Uterus (tissue), 4 donors: Measurements from ENCODE around the gene CTCF. TPM values are rescaled to one million over a fixed set of nuclear protein-coding genes. Genes with fewer than 3 reads are reported as not detected.

Experiments used
- DNase-seq, 2 donors: peaks; one replicate each; pipeline ENCODE4 v3.0.0-alpha.2; 2019 to 2020
- H3K27ac ChIP-seq, 2 donors: fragments of 200-600 bp; sonication (generic); 1 replicate in 1 of 2; 2 replicates in 1 of 2; pipeline ENCODE4 v1.5.1; 2016 to 2018
- H3K27me3 ChIP-seq, 2 donors: fragments of 200-600 bp; sonication (generic); one replicate each; pipeline ENCODE4 v1.5.1; 2018 to 2019; ENCODE audit warnings: control low read depth in 1 of 2
- H3K36me3 ChIP-seq, 2 donors: fragments of 200-600 bp; sonication (generic); one replicate each; pipeline ENCODE4 v1.5.1; 2019; ENCODE audit warnings: control low read depth in 1 of 2
- H3K4me1 ChIP-seq, 2 donors: fragments of 200-600 bp; sonication (generic); one replicate each; pipeline ENCODE4 v1.5.1; 2018 to 2019; ENCODE audit warnings: control low read depth in 1 of 2
- H3K4me3 ChIP-seq, 2 donors: fragments of 200-600 bp; sonication (generic); 1 replicate in 1 of 2; 2 replicates in 1 of 2; pipeline ENCODE4 v1.5.1; 2018 to 2019; ENCODE audit warnings: mild to moderate bottlenecking in 1 of 2
- H3K9me3 ChIP-seq, 2 donors: fragments of 200-600 bp; sonication (generic); one replicate each; pipeline ENCODE4 v1.5.1; 2019; ENCODE audit warnings: control low read depth in 1 of 2
- CTCF ChIP-seq, 4 experiments: fragments of 200-600 bp in 2 of 4; fragments of 450-650 bp in 2 of 4; sonication (generic) in 2 of 4; IDR thresholded peaks; one replicate each; pipeline ENCODE4 v1.5.1; 2016 to 2019; ENCODE audit warnings: antibody characterized with exemption in 4 of 4, mild to moderate bottlenecking in 2 of 4, moderate library complexity in 1 of 4
- POLR2A ChIP-seq, 2 donors: fragments of 450-650 bp; IDR thresholded peaks; one replicate each; pipeline ENCODE4 v1.6.1; 2016; ENCODE audit warnings: antibody characterized with exemption in 2 of 2, mild to moderate bottlenecking in 1 of 2, moderate library complexity in 1 of 2
- intact Hi-C: fragments of 100-400 bp; cut with DNase I; formaldehyde crosslinking; loops from one replicate; pipeline ENCODE4 v1.15.1; 2023; ENCODE audit warnings: low total_unique reads
- total RNA-seq, 4 donors: library from RNA; depleted of rRNA in 3 of 4; stranded (reverse); fragments of >200 nt in 3 of 4; gene quantifications; one replicate each; pipeline versions ENCODE4 v1.1.0 to v1.2.4, GENCODE V29; 2014 to 2023
- donor health status: DM: yes; HTN: yes; CAD: no.

CTCF gene
- total RNA-seq, 4 donors from 2014 or later, result 24.8 to 54.1 (median 43.7) TPM

GRCh38 chr16:67665598-67665997 lies 103.3 kb downstream of the CTCF start:
- no peak overlapping the region for H3K27ac ChIP-seq
- no peak for TF ChIP-seq CTCF (IDR thresholded peaks at IDR 0.05)
- TF ChIP-seq POLR2A (IDR thresholded peaks at IDR 0.05), result no peak
- H3K27me3 ChIP-seq, result no peaks in the 10 kb centered on the region
- peak overlapping the region; percentile 86 to 91 for H3K4me3 ChIP-seq
- H3K9me3 ChIP-seq, result no peaks in the 10 kb centered on the region
- peaks cover 4 to 8% of the 10 kb centered on the region in 2 donors for H3K4me1 ChIP-seq
- intact Hi-C loops, result no loop called here
- H3K36me3 ChIP-seq, result no peaks in the 10 kb centered on the region
- no peak for DNase-seq

- DNase-seq, result peak in 1 of 2 donors; percentile 51
- Histone ChIP-seq H3K27ac (peak overlapping the region; percentile 85 to 89), H3K36me3 (no peaks in the 10 kb centered on the region), H3K4me1 (peaks cover 4 to 7% of the 10 kb centered on the region in 2 donors), H3K4me3 (peak overlapping the region; percentile 86 to 91), H3K27me3 (no peaks in the 10 kb centered on the region), H3K9me3 (no peaks in the 10 kb centered on the region)
- intact Hi-C loops, result no loop called here
- TF ChIP-seq CTCF (IDR thresholded peaks at IDR 0.05), result no peak
- TF ChIP-seq POLR2A (IDR thresholded peaks at IDR 0.05), result no peak
Measured at GRCh38 chr16:67666032-67666551, 103.8 kb downstream of the CTCF start.

- intact Hi-C loops, result no loop called here
- Histone ChIP-seq H3K4me3 (peak within 1 kb of the TSS; percentile 86 to 91), H3K36me3 (no peaks in the 10 kb centered on the region), H3K27ac (peak within 1 kb of the TSS; percentile 85 to 89), H3K27me3 (no peaks in the 10 kb centered on the region), H3K4me1 (peaks cover under 1 to 4% of the 10 kb centered on the region in 2 donors), H3K9me3 (no peaks in the 10 kb centered on the region)
- peak; percentile 13 to 37 for TF ChIP-seq POLR2A (IDR thresholded peaks at IDR 0.05)
- TF ChIP-seq CTCF (IDR thresholded peaks at IDR 0.05), result no peak
- peak; percentile 84 to 85 for DNase-seq
Measured at GRCh38 chr16:67666559-67667452, 104.5 kb downstream of the CTCF start, which contains the start of the genes C16orf86 and ENKD1. Gene C16orf86, plus strand, starts transcription at chr16:67666814. Its CDS starts 157 bp downstream, at chr16:67666971. Gene ENKD1, minus strand, starts transcription at chr16:67666750. Its CDS starts 308 bp downstream, at chr16:67666442.

GRCh38 chr16:67667453-67667816 lies 105.1 kb downstream of the CTCF start:
- Histone ChIP-seq H3K27ac (peak overlapping the region; percentile 85 to 89), H3K9me3 (no peaks in the 10 kb centered on the region), H3K36me3 (no peaks in the 10 kb centered on the region), H3K27me3 (no peaks in the 10 kb centered on the region), H3K4me1 (peaks cover 0 to 4% of the 10 kb centered on the region in 2 donors), H3K4me3 (peak overlapping the region; percentile 86 to 91)
- intact Hi-C loops, result no loop called here
- DNase-seq, result no peak
- TF ChIP-seq CTCF (IDR thresholded peaks at IDR 0.05) (no peak), POLR2A (IDR thresholded peaks at IDR 0.05) (no peak)
